Activated gamma-delta T cell treated with Interleukin-2 at 50 U/mL for 16 hours (primary cell): Measurements from ENCODE around the gene ALG14.
A peak's percentile ranks its signal among the peaks of the same experiment; 100 is the strongest.
"Not testable (repeated sequence)": the region's sequence is repeated elsewhere in the genome, so short reads cannot be mapped to it uniquely, and the experiment has no call there.

Experiments used
- DNase-seq: peaks from one replicate; pipeline ENCODE4 v3.0.0-alpha.2; 2020

The ALG14 gene

GRCh38 chr1:95086949-95087533 is 14.3 kb upstream of the ALG14 start:
- DNase-seq: no peak

DNA sequence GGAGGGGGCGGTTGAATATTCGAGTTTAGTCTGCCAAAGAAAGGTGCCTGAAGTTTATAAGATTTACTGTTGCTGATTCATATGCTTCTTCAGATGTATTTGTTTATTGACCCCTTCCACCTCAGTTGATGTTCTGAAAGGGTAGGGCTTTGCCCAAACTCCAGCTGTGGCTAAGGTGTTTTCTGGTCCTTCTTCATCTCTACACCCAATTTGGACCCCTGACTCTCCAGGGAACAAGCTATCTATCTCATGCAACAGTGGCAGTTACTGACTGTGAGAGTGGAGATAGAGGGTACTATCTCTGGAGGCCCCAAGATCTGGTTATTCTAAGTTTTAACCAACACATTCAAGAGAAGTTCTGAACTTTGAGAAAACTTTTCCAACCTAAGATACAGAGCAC is 12.6 kb upstream of the ALG14 start:
- DNase-seq: no peak

- peak; percentile 11 for DNase-seq
Measured at GRCh38 chr1:95084317-95085176, 11.8 kb upstream of the ALG14 start.

DNA sequence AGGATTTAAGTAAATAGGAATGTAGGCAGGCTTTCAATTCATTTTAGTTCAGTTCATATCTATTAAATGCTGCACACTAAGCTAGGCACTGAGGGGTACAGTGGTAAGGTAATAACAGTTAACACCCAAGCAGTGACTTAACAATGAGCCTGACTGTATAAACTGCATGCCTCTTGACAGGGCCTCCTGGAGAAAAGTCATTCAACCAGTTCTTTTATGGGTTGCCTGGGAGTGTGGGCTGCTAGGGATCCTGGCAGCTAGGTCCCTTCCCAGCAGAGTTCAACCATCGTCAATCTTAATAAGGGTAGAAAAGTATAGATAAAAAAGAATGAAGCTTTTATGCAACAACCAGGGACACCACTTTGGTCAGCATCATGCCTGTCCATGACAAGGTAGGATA is 8.1 kb upstream of the ALG14 start:
- no peak for DNase-seq

DNA sequence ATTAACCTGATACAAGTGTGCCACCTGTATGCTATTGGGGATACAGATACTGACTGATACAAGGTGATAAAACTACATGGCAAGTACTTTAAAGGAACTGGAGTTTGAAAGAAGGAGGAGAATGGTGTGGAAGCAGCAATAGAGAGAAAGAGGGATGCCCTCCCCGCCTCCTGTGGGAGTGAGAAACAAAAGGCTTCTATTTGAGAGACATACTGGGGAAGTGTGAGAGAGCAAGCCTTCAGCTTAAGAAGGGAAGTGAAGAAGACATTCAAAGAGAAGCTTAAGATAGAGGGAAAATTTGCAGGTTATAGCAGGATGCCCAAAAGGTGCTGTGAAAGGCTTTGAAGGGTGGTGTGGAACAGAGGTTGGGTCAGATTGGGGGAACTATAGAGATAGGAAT is 7.7 kb upstream of the ALG14 start:
- no peak for DNase-seq

DNA sequence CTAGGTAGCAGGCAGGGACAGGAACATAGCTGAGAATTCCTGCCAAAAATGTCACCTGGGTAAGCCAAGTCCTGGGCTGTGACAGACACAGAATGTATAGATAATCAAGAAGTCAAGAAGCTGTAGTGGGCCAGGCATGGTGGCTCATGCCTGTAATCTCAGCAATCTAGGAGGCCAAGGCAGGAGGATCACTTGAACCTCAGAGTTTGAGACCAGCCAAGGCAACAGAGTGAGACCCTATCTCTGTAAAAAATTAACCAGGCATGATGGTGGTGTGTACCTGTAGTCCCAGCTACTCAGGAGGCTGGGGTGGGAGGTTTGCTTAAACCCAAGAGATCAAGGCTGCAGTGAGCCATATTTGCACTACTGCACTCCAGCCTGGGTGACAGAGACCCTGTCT is 3.3 kb upstream of the ALG14 start:
- no peak for DNase-seq

DNA sequence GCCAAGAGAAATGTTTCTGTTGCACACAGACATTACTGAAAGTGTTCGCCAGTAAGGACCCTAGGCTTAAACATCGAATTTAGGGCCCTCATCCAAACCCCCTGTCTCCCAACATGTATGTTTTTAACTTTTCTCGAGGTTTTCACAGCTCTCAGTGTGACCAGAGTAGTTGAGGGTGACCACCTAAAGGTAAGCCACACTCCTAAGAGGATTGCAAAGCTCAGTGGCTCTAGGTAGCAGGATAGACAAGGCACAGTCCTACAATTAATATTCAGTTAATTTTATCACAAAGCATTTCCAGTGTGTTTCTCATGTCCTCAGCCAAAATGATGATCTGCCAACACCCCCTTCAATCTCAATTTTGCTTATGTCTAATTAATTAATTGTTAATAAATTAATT is 695 bp upstream of the ALG14 start:
- DNase-seq: no peak

DNA sequence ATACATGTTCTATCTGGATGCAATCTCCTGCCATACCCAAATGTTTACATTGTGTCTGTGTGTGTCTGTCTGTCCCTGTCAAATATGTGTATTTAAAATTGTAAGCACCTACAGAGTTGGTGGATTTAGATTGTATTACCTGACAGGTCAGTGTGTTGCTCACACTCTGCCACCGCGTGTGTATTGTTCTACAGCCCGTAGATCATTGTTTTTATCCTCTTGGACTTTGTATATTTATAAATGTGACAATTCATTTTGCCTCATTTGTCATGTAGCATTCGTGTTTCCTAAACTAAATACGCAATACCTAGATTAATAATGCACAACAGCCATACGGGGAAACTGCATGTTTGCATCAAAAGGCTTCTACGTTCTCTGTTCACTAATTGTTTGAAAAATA is 634 bp downstream of the ALG14 start:
- no peak for DNase-seq

- DNase-seq: no peak
Measured at GRCh38 chr1:95071539-95071938, 1.2 kb downstream of the ALG14 start.

GRCh38 chr1:95069710-95070093 is 3.0 kb downstream of the ALG14 start:
- no peak for DNase-seq

GRCh38 chr1:95068956-95069709 is 3.6 kb downstream of the ALG14 start:
- DNase-seq: no peak

GRCh38 chr1:95067568-95067967 is 5.2 kb downstream of the ALG14 start:
- no peak for DNase-seq

- DNase-seq: no peak
Measured at GRCh38 chr1:95067062-95067461, 5.7 kb downstream of the ALG14 start.

- no peak for DNase-seq
Measured at GRCh38 chr1:95061445-95062006, 11.2 kb downstream of the ALG14 start.

DNA sequence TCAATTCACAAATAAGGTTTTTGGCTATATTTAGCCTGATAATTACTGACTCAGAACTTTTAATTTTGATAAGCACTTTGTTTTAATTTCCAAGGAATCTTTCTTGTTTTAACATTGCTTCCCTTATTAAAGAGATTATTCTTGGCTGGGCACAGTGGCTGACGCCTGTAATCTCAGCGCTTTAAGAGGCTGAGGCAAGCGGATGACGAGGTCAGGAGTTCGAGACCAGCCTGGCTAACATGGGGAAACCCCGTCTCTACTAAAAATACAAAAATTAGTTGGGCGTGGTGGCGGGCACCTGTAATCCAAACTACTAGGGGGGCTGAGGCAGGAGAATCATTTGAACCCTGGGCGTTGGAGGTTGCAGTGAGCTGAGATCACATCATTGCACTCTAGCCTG is 13.8 kb downstream of the ALG14 start:
- DNase-seq: no peak

DNA sequence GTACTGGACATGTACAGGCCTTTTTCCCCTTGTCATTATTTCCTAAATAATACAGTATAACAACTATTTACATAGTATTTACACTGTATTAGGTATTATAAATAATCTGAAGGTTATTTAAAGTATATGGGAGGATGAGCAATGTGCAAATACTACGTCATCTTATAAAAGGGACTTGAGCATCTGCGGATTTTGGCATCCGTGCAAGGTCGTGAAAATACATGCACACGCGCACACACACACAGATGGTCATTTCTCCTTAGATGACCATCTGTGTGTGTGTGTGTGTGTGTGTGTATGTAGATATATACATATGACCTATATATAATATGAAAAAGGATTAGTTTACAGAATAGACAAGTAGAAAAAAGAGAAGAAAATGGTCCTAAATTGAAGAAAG is 15.4 kb downstream of the ALG14 start:
- no peak for DNase-seq

GRCh38 chr1:95049935-95050334 is 22.8 kb downstream of the ALG14 start:
- no peak for DNase-seq

DNA sequence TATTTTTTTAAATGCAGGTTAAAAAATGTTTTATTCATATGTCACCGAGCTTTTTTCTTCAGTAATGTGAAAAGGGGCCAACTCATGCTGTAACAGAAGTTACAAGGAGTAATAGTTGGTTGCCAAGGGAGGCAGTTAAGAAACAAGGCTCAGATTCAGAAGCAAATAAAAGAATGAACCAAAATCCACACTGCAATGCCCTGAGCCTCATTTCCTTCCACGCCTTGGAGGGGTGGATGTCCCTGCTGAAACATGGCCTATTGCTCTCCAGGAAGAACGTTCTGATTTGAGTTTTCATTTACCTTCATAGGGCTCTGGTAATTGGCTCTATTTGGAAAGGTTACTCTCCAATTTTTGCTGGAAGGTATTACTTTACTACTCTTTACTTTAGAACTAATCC is 24.4 kb downstream of the ALG14 start:
- no peak for DNase-seq

GRCh38 chr1:95047624-95048023 is 25.1 kb downstream of the ALG14 start:
- DNase-seq: not testable (repeated sequence)

- no peak for DNase-seq
Measured at GRCh38 chr1:95046359-95046758, 26.4 kb downstream of the ALG14 start.

GRCh38 chr1:95043141-95043980 is 29.4 kb downstream of the ALG14 start:
- DNase-seq: peak; percentile 77

- DNase-seq: no peak
Measured at GRCh38 chr1:95042286-95042685, 30.5 kb downstream of the ALG14 start.
